Measurements from ENCODE around the gene METTL27.
"Not testable (repeated sequence)": the region's sequence is repeated elsewhere in the genome, so short reads cannot be mapped to it uniquely, and the experiment has no call there.

The METTL27 gene

DNA sequence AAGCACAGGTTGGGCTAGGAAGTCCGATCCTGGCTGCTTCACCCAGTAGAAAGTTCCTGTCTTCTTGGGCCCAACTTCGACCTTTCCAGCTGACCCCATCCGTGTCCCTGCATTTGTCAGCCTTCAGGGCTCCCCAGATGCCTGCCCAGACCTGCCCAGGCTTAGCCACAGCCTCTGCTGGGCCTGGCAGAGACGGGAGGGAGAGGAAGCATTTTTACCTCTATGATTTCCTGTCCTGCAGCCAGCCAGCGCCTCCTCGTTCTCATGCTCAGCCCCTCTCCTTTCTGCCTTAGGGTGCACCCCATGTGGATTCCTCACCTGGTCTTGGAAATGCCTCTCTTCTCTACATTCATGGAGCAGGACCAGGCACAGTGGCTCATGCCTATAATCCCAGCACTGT is 3.7 kb downstream of the METTL27 start:
- no peak for DNase-seq

DNA sequence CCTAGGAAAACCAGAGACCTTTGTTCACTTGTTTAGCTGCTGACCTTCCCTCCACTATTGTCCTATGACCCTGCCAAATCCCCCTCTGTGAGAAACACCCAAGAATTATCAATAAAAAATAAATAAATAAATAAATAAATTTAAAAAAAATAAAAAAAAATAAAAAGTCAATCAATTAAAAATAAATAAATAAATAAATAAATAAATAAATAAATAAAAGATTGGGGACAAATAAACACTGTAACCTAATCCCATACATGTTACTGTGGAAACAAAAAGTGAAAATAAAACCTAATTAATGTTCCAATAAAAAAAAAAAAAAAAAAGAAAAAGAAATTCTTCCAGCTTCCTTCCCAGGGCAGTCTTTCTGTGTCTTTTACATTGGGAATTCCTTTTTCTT is 5.1 kb downstream of the METTL27 start:
- DNase-seq, result not testable (repeated sequence)

DNA sequence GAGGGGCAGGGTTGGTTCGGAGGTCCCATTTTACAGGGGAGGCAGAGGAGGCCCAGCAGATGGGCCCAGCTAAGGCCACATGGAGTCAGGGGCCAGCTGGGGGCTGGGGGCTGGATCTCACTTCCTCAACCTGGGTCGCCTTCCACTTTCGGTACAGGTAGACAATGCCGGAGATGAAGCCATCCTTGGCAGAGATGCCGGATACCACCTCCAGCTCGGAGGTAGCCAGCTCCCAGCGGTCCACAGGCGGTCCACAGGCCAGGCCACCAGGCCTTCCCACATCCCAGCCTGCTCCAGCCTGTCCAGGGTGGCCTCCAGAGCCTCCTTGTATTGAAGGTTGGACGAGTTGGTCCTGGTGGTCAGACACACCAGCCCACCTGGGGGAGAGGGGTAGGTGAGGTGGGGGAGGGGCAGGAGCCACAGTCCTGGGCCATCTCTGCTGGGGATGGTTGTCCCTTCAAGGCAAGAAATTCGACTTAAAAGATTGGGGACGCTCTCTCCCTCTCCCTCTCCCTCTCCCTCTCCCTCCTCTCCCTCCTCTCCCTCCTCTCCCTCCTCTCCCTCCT is 7.6 kb downstream of the METTL27 start:
- DNase-seq, result no peak

DNA sequence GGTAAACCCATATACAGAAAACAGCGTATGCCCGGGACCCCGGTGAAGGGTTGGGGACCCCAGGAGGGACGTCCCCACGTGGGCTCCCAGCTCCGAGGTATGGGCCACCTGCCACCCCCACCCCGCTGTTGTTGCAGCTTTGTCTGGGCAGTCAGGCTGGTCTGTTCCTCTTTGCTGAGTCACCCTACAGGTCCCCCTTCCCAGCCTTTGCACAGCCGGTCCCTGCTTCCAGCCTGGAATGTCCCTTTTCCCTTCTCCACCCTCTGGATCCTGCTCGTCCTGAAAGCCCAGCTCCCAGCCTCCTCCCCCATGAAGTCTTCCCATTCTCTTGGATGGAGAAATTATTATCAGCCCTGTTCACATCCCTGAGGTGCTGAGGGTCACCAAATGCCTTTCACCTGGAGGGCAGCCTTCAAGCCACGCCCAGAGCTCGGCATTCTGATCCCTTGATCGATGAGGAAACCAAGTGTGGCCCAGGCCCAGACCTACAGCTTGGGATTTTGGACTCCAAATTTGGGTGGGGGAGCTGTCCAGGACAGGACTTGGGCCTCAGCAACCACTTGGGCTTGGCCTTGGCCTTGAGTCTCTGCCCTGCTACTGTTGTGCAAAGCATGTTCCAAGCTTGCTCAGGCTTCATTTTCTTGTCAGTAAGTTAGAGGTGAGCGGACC is 8.9 kb downstream of the METTL27 start:
- DNase-seq, result no peak

DNA sequence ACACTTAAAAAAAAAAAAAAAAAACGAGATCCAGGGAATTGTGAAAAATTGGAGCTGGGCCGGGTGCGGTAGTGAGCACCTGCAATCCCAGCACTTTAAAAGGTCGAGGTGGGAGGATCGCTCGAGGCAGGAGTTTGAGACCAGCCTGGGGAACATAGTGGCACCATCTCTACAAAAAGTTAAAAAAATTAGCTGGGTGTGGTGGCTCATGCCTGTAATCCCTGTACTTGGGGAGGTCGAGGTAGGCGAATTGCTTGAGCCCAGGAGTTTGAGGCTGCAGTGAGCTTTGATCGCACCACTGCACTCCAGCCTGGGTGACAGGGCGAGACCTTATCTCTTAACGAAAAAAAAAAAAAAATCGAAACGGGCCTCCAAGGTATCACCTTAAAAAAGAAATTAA is 9.5 kb downstream of the METTL27 start:
- DNase-seq, result no peak

DNA sequence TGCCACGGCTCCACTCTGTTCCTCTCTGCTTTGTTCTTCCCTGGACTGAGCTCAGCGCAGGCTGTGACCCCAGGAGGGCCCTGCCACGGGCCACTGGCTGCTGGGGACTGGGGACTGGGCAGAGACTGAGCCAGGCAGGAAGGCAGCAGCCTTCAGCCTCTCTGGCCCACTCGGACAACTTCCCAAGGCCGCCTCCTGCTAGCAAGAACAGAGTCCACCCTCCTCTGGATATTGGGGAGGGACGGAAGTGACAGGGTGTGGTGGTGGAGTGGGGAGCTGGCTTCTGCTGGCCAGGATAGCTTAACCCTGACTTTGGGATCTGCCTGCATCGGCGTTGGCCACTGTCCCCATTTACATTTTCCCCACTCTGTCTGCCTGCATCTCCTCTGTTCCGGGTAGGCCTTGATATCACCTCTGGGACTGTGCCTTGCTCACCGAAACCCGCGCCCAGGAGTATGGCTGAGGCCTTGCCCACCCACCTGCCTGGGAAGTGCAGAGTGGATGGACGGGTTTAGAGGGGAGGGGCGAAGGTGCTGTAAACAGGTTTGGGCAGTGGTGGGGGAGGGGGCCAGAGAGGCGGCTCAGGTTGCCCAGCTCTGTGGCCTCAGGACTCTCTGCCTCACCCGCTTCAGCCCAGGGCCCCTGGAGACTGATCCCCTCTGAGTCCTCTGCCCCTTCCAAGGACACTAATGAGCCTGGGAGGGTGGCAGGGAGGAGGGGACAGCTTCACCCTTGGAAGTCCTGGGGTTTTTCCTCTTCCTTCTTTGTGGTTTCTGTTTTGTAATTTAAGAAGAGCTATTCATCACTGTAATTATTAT is 10.3 kb downstream of the METTL27 start:
- no peak for DNase-seq

DNA sequence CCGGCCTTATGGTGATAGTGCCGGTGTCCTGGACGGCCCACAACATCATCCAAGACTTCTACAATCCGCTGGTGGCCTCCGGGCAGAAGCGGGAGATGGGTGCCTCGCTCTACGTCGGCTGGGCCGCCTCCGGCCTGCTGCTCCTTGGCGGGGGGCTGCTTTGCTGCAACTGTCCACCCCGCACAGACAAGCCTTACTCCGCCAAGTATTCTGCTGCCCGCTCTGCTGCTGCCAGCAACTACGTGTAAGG is 10.8 kb downstream of the METTL27 start:
- no peak for DNase-seq

DNA sequence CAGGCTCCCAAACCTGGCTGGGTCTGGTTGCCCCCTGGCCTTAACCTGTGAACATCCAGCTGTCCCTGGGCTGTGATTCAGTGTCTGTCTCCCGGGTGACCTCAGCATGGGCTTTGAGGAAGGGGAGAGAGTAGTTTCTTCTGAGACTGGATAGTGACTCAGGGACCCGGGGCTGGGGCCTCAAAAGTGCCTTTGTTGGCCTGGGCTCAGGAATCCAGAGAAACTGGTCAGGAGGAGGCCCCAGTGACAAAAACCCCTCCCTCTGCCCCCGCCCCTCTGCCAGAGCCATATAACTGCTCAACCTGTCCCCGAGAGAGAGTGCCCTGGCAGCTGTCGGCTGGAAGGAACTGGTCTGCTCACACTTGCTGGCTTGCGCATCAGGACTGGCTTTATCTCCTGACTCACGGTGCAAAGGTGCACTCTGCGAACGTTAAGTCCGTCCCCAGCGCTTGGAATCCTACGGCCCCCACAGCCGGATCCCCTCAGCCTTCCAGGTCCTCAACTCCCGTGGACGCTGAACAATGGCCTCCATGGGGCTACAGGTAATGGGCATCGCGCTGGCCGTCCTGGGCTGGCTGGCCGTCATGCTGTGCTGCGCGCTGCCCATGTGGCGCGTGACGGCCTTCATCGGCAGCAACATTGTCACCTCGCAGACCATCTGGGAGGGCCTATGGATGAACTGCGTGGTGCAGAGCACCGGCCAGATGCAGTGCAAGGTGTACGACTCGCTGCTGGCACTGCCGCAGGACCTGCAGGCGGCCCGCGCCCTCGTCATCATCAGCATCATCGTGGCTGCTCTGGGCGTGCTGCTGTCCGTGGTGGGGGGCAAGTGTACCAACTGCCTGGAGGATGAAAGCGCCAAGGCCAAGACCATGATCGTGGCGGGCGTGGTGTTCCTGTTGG is 11.4 kb downstream of the METTL27 start, which contains the start of gene CLDN4:
TSS of gene CLDN4 (plus strand) at position 316 of the 903 bp plus-strand sequence. CDS start at position 522, 206 bp downstream.
- no peak for DNase-seq

DNA sequence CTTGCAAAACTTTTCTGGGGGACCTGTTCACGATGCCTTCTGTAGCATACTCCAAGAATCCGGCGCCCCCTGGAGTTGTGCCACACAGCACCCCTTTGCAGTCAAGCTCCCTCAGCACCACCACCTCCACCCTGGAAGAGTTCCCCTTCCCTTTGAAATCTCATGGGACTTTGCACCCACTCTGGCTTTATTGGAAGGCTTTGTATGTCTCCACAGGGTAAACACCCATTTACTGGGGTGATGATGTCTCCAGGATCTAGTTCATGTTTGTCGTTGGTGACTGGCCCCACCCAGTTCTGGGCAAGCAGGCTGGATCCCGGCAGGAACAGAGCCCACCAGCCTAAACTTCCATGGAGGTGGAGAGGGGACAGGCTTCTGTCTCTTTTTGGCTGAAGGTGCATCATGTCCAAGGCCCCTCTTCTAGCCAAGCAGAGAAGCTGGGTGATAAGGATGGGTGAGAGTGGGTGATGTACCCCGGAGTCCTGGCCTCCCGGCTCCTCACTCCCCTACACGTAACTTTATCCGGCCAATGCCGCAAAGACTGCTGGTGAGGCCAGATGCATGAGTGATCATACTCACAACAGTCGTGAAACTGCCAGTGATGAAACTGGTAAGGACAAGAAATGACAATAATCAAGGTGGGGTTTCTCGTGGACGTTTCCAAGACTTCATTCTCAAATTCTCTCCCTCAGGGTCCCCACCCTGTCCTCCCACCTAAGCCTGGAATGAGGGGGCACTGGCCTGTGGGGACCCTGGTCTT is 12.2 kb downstream of the METTL27 start:
- no peak for DNase-seq

DNA sequence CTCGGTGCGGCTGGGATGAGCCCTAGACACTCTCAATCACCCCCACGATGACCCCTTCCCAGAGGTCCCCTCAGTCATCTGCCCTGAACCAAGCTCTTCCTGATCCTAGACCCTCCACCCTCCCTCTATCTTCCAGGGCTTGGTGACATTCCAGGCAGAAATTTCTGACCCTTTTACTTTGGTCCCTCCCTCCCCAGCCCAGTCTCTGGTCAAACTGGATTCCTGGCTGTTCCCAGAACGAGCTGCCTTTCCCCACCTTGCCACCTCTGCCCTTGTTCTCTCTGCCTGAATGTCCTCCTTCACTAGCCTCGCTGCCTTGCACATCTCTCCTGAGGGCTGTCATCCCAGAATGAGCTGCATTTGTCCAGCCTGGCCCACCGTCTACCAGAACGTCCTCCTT is 12.8 kb downstream of the METTL27 start:
- no peak for DNase-seq

DNA sequence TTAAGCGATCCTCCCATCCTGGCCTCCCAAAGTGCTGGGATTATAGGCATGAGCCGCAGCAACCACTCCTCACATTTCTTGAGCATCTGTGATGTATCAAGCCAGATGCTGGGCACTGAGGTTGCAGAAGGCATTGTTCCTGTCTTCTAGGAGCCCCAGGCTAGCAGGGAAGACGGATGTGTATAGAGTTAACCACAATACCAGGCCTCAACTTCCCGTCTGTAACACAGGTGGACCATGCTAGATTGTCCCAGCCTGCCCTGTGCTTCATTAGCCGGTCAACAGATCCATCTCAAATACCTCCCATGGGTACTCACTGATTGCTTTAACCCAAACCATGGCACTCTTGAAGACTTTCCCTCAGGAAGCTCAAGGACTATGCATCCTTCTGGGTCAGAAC is 13.3 kb downstream of the METTL27 start:
- DNase-seq, result no peak

DNA sequence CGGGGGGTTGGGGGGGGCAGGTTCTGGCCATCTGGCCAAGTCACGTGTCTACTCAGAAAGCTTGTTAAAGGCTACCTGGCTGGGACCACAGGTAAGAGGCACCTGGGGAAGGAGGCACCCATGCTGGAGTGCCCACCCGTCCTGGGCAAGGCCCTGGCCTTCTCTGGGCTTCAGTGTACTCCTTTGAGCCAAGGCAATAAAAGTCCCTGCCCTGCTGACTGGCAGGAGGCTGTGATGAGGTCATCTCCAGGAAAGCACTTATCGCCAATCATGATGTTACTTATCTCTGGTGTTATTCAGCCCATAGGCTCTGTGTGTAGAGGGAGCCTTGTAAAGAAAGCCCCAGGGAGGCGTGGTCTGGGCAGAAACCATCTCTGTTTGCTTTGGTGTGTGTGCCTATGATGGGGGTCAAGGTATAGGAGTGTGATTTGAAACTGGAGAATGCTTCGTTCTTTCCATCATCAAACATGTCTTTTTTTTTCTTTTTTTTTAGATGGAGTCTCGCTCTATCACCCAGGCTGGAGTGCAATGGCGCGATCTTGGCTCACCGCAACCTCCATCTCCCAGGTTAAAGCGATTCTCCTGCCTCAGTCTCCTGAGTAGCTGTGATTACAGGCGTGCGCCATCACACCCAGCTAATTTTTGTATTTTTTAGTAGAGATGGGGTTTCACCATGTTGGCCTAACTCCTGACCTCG is 14.1 kb downstream of the METTL27 start:
- peak; percentile 7 for DNase-seq

DNA sequence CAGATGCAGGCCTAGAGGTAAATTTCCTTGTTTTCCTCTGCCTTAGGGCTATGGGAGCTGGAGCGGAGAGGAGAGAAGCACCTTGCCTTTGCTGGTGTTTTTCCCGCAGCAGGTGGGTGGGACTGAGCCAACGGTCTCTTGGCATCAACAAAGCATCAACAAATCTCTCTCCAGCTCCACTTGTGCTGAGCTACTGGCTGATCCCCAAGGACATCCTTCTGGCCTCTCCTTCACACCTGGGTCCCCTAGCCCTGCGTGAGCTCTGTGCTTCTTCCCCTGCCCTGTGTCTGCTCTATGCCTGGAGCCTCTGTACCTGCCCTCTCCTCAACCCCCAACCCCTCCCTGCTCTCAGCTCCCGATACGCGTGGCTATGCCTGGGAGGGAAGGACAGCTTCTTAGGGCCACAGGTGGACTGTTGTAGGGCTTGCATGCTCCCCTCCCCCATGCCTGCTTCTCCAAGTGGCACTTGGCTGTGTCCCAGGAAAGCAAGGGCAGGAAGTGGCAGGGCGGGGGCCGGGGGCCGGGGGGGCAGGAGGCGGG is 14.7 kb downstream of the METTL27 start:
- no peak for DNase-seq

DNA sequence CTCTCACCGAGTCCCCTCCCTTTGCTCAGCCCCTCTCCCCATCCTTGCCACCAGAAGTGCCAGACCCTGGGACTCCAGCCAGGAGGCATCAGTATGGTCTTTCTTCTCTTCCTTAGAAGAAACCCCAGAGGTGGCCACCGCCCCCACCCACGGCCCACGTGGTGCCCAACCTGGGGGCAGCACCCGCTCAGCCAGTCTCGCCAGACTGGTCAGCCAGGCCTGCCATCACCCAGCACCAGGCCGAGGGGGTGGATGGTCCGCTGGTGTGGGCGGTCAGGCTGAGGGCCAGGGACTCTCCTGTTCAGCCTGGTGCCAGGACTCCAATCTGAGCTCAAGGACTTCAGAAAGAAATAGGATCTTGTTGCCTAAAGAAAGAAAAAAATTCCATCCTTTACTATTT is 17.3 kb downstream of the METTL27 start:
- no peak for DNase-seq

DNA sequence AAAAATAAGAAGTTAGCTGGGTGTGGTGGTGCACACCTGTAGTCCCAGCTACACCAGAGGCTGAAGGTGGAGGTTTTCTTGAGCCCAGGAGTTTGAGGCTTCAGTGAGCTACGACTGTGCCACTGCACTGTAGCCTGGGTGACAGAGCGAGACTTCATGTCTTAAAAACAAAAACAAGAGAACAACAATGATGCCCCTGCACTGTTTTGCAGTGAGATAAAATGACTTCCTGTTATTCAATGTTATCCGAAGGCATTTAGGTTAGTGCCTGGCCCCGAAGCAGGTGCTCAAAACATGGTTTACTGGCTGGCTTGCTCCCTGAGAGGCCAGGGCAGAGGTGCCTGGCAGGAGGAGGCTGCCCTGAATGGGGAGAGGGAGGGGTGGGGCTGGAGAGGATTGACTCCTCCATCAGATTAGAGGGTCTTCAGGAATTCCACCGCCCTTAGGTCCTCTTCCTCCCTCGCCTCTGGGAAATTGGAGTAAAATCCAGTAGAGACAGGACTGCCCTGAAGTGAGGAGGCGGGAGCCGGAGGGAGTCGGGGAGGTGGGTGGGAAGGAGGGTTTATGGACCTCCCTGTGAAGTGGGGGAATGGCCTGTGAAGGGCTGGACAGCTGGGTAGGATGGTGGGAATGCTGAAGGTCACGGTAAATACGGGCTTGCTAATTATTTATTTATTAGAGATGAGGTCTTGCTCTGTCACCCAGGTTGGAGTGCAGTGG is 18.3 kb downstream of the METTL27 start:
- no peak for DNase-seq

DNA sequence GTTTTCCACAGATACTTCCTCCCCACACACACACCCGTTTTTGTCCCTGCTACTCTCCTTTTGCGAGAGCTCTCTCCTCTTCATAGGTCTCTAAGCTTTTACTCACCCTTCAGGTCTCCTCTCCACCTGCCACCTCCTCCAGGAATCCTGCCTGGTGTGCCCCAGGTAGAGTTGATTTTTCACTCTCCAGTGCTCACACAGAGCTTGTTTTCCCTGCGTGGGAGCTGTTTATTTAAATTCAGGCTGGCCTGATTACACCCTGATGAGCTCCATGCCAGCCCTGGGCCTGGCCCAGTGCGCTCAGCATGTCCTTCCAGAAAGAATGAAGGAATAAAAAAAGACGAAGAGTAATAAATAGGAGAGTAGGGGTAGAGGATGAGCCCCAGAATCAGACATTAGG is 19.1 kb downstream of the METTL27 start:
- no peak for DNase-seq

DNA sequence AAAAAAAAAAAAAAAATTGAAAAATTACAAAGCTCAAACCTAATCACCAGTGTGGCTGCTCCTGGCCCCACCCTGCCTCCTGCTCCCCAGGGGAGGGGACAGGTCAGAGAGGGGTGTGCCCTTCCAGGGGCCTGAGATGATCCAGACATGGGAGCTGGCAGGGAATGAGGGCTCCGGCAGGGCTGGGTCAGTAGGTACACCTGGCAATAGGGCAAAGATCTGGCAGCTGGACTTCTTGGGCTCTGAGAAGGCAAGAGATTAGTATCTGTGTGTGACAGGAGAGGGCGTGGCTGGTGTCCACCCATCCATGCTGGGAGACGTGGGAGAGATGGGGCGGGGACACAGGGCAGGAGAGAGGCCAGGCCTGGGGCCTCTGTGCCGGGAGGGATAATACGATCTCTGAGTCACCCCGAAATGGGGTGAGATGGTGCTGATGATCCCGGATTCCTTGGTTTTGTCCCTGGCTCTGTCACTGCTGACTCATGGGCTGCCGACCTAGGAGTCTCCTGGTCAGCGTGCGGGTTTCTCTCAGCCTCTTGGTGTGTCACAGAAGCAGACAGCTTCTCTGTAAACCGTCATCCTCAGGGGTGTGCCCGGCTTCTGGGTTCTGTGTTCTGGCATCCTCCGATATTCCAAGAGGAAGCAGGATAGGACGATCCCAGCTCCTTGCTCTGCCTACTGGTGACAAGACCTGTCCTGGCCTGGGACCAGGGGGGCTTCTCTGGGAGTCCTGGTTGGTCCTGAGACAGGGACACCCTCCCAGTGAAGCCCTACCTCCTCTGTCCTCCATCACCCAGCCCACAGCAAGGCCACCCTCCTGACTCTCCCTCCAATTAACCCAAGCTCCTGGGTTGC is 19.8 kb downstream of the METTL27 start:
- DNase-seq, result no peak

DNA sequence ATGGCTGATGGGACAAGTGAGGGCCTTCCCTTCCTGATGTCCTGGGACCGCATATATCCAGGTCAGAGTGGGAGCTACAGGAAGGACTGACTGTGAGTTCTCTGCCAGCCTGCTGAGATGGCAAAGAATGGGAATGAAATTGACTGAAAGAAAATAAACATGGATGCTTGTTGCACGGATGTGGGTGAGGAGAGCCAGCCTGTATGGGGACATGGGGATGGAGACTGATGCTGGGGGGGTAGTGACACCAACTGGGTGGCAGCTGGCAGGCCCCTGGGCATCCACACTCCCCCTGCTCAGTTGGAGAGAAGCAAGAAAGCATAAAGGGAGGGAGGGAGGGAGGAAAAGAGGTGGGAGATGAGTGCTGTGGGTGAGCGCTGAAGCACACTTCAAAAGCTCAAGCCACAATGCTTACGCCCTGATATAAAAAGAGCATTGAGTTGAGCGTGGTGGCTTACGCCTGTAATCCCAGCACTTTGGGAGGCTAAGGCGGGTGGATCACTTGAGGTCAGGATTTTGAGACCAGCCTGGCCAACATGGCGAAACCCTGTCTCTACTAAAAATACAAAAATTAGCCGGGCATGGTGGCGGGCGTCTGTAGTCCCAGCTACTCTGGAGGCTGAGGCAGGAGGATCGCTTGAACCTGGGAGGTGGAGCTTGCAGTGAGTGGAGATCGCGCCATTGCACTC is 20.6 kb downstream of the METTL27 start:
- not testable (repeated sequence) for DNase-seq

DNA sequence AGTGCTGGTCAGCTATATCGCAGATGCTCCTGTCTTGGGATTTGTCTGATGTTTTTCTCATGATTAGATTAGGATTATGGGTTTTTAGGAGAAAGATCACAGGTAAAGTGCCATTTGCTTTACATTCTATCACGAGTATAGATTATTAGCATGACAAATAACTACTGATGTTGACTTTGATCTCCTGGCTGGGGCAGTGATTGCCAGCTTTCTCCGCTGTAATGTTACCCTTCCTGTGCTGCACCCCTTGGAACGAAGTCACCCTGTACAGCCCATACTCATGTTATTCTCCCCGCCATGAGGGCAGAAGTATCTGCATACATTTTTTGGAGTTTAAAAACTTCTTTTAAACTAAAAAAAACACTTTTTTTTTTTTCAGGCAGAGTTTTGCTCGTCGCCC is 22.3 kb downstream of the METTL27 start:
- no peak for DNase-seq
